GM12873 (cell line): ENCODE data around the gene GALNT6.

ENCODE experiments used
- TF ChIP-seq, protein P1 (sequence below): IDR thresholded peaks from 2 replicates; pipeline ENCODE4 v1.5.1; 2012; ENCODE audit warnings: low read depth, mild to moderate bottlenecking, moderate library complexity, low read length, control low read depth; ENCODE audit not compliant: insufficient read depth; ENCODE audit errors: missing control alignments

The GALNT6 gene

GRCh38 chr12:51320695-51321320 lies 70.4 kb downstream of the GALNT6 start:
- TF ChIP-seq, protein P1, sequence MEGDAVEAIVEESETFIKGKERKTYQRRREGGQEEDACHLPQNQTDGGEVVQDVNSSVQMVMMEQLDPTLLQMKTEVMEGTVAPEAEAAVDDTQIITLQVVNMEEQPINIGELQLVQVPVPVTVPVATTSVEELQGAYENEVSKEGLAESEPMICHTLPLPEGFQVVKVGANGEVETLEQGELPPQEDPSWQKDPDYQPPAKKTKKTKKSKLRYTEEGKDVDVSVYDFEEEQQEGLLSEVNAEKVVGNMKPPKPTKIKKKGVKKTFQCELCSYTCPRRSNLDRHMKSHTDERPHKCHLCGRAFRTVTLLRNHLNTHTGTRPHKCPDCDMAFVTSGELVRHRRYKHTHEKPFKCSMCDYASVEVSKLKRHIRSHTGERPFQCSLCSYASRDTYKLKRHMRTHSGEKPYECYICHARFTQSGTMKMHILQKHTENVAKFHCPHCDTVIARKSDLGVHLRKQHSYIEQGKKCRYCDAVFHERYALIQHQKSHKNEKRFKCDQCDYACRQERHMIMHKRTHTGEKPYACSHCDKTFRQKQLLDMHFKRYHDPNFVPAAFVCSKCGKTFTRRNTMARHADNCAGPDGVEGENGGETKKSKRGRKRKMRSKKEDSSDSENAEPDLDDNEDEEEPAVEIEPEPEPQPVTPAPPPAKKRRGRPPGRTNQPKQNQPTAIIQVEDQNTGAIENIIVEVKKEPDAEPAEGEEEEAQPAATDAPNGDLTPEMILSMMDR = no peak

DNA sequence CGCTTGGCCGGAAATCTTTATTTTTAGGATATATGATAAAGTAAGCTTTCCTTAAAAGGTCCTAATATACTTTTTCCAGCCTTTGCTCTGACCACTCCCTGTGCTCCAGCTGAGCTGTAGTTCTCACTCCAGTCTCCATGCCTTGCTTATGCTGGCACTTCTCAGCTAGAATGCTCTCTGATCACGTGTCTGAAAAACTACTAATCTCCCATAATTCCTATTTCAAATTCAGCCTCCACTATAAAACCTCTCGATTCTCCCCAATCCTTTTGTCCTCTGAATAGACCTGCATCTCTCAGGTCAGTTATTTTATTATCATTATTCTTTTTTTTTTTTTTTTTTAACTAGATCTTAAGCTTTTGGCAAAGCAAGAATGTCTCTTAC lies 70.9 kb downstream of the GALNT6 start:
- TF ChIP-seq, protein P1 = no peak

DNA sequence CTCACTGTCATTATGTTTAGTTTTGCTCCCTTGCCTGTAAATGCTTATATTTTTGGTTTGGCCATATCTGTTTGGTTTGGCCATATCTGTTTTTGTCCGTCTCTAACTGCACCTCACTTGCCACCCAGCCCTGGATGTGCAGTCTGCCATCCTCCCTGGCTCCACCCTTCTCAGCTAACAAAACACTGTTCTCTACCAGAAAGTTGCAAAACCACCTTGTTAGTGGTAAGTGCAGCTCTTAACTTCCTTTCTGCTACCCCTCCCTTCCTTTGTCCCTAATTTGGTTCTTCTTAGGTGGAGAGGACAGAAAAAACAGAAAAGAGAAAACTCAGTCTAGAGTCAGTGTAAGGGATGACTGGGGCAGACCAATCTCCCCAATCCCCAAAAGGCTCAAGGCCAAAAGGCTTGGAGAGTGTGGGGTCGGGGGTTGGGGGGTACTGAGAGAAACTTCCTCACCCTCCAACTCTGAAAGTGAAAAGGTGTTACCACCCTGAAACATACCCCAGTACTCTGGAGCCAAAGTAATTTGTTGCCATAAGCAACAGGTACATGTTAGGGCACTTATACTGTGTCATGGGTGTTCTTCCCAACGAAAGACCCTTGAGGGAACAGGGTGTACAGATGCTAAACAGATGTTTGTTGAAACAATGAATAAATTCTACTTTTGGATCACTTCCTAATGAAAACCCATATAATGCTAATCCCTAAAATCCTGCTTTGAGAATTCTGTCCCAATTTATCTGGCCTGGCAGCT lies 72.2 kb downstream of the GALNT6 start:
- TF ChIP-seq, protein P1 = no peak

DNA sequence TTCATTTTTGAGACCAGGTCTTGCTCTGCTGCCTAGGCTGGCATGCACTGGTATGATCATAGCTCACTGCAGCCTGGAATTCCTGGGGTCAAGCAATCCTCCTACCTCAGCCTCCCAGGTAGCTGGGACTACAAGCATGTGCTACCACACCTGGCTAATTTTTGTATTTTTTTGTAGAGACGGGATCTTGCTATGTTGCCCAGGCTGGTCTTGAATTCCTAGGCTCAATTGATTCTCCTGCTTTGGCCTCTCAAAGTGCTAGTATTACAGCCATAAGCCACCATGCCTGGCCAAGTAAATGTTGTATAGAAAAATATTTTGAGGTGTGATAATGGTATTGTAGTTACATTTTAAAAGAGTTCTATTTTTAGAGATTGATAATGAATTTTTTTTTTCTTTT lies 79.8 kb downstream of the GALNT6 start:
- TF ChIP-seq, protein P1 = no peak

- TF ChIP-seq, protein P1 = no peak
These were observed 83.3 kb downstream of the GALNT6 start for GRCh38 chr12:51307655-51308593.

- TF ChIP-seq, protein P1 = no peak
These were observed 84.7 kb downstream of the GALNT6 start for GRCh38 chr12:51306507-51306906.
